Liver (tissue), 9 donors: Measurements from ENCODE around the gene TPM4. TPM values are rescaled to one million over a fixed set of nuclear protein-coding genes. Genes with fewer than 3 reads are reported as not detected.

ENCODE experiments used
- DNase-seq: peaks from one replicate; pipeline ENCODE4 v3.0.0-alpha.2; 2017; ENCODE audit warnings: low spot score
- H3K27ac ChIP-seq, 2 donors: one replicate each; pipeline ENCODE4 v1.7.0; 2013; ENCODE audit warnings: inconsistent platforms in 2 of 2, low read length in 2 of 2, control low read depth in 1 of 2, low read depth in 1 of 2, mild to moderate bottlenecking in 1 of 2
- H3K27me3 ChIP-seq, 4 donors: one replicate each; pipeline versions ENCODE4 v1.6.1 to v1.7.0; 2013; ENCODE audit warnings: low read length in 3 of 4, inconsistent platforms in 1 of 4, mild to moderate bottlenecking in 1 of 4, moderate library complexity in 1 of 4; ENCODE audit not compliant: control insufficient read depth in 4 of 4, insufficient read depth in 4 of 4
- H3K36me3 ChIP-seq, 4 donors: one replicate each; pipeline versions ENCODE4 v1.6.1 to v1.7.0; 2013; ENCODE audit warnings: low read length in 3 of 4, mild to moderate bottlenecking in 3 of 4, low read depth in 1 of 4, moderate library complexity in 1 of 4; ENCODE audit not compliant: control insufficient read depth in 4 of 4, insufficient read depth in 3 of 4
- H3K4me1 ChIP-seq, 4 donors: one replicate each; pipeline versions ENCODE4 v1.6.1 to v1.7.0; 2013; ENCODE audit warnings: low read length in 3 of 4, mild to moderate bottlenecking in 3 of 4, moderate library complexity in 1 of 4; ENCODE audit not compliant: control insufficient read depth in 4 of 4, insufficient read depth in 4 of 4
- H3K4me3 ChIP-seq, 3 donors: one replicate each; pipeline versions ENCODE4 v1.6.1 to v1.7.0; 2013; ENCODE audit warnings: low read length in 3 of 3, control low read depth in 1 of 3, low read depth in 1 of 3, mild to moderate bottlenecking in 1 of 3
- H3K9ac ChIP-seq, 2 donors: one replicate each; pipeline ENCODE4 v1.7.0; 2013; ENCODE audit warnings: low read length in 2 of 2, mild to moderate bottlenecking in 2 of 2, moderate library complexity in 2 of 2, control low read depth in 1 of 2, low read depth in 1 of 2
- H3K9me3 ChIP-seq, 4 donors: one replicate each; pipeline versions ENCODE4 v1.6.1 to v1.7.0; 2013; ENCODE audit warnings: low read length in 3 of 4; ENCODE audit not compliant: control insufficient read depth in 4 of 4
- ATF3 ChIP-seq: IDR thresholded peaks from 2 replicates; pipeline ENCODE4 v1.6.1; 2016; ENCODE audit warnings: antibody characterized with exemption
- CTCF ChIP-seq: fragments of 150-350 bp; IDR thresholded peaks from 2 replicates; pipeline ENCODE4 v1.5.1; 2017; ENCODE audit warnings: improper control_type of control experiment, low read depth, low read length; ENCODE audit not compliant: missing input control
- EGR1 ChIP-seq, 2 donors: IDR thresholded peaks; 2 replicates each; pipeline ENCODE4 v1.6.1; 2016 to 2018; ENCODE audit warnings: antibody characterized with exemption in 2 of 2, low read depth in 2 of 2
- FOXA1 ChIP-seq: IDR thresholded peaks from 2 replicates; pipeline ENCODE4 v1.6.1; 2016; ENCODE audit warnings: antibody characterized with exemption
- FOXA2 ChIP-seq: IDR thresholded peaks from 2 replicates; pipeline ENCODE4 v1.6.1; 2016; ENCODE audit warnings: antibody characterized with exemption
- GABPA ChIP-seq, 2 donors: IDR thresholded peaks in 1 of 2; conservative IDR thresholded peaks in 1 of 2; 2 replicates each; pipeline ENCODE4 v1.6.1; 2016; ENCODE audit warnings: antibody characterized with exemption in 2 of 2, mild to moderate bottlenecking in 1 of 2, moderate library complexity in 1 of 2
- HNF4A ChIP-seq, 2 donors: conservative IDR thresholded peaks; 2 replicates each; pipeline ENCODE4 v1.6.1; 2016; ENCODE audit warnings: antibody characterized with exemption in 2 of 2, mild to moderate bottlenecking in 2 of 2
- HNF4G ChIP-seq: IDR thresholded peaks from 2 replicates; pipeline ENCODE4 v1.6.1; 2016; ENCODE audit warnings: antibody characterized with exemption
- JUND ChIP-seq, 2 donors: IDR thresholded peaks; 2 replicates each; pipeline ENCODE4 v1.6.1; 2016; ENCODE audit warnings: antibody characterized with exemption in 2 of 2
- MAX ChIP-seq: IDR thresholded peaks from 2 replicates; pipeline ENCODE4 v1.6.1; 2016; ENCODE audit warnings: antibody characterized with exemption
- NR2F2 ChIP-seq: IDR thresholded peaks from 2 replicates; pipeline ENCODE4 v1.6.1; 2016; ENCODE audit warnings: antibody characterized with exemption
- RAD21 ChIP-seq, 2 donors: IDR thresholded peaks; 2 replicates each; pipeline ENCODE4 v1.6.1; 2016; ENCODE audit warnings: antibody characterized with exemption in 2 of 2, mild to moderate bottlenecking in 2 of 2
- REST ChIP-seq: IDR thresholded peaks from 2 replicates; pipeline ENCODE4 v1.6.1; 2016; ENCODE audit warnings: antibody characterized with exemption, mild to moderate bottlenecking
- RXRA ChIP-seq, 2 donors: IDR thresholded peaks; 2 replicates each; pipeline ENCODE4 v1.6.1; 2017 to 2018; ENCODE audit warnings: antibody characterized with exemption in 2 of 2, mild to moderate bottlenecking in 1 of 2
- SP1 ChIP-seq: IDR thresholded peaks from 2 replicates; pipeline ENCODE4 v1.6.1; 2018; ENCODE audit warnings: antibody characterized with exemption, mild to moderate bottlenecking
- TAF1 ChIP-seq: conservative IDR thresholded peaks from 2 replicates; pipeline ENCODE4 v1.6.1; 2016; ENCODE audit warnings: antibody characterized with exemption, mild to moderate bottlenecking
- YY1 ChIP-seq: IDR thresholded peaks from 2 replicates; pipeline ENCODE4 v1.6.1; 2016; ENCODE audit warnings: antibody characterized with exemption, mild to moderate bottlenecking
- ZBTB33 ChIP-seq: IDR thresholded peaks from 2 replicates; pipeline ENCODE4 v1.6.1; 2016; ENCODE audit warnings: antibody characterized with exemption
- WGBS: extraction: QIAGEN DNeasy Blood & Tissue Kit; methylation state at CpG from one replicate; pipeline ENCODE4 v1.1.7; 2013; 5-methylcytosine and 5-hydroxymethylcytosine counted together
- polyA plus RNA-seq, 2 donors: library from polyadenylated mRNA; stranded (reverse) in 1 of 2; unstranded in 1 of 2; fragments of 200-250 nt in 1 of 2; fragments of >200 nt in 1 of 2; fragmentation: Nextera tagmentation in 1 of 2; extraction: Ambion mirVana in 1 of 2; gene quantifications; one replicate each; pipeline versions ENCODE4 v1.2.1 to v1.2.3, GENCODE V29; 2013 to 2015
- total RNA-seq, 2 donors: library from RNA; depleted of rRNA; stranded (reverse); fragments of >200 nt; gene quantifications; one replicate each; pipeline ENCODE4 v1.2.3, GENCODE V29; 2014
- donor health status: healthy.
- donor health status: healthy.
- donor health status: healthy.
- donor health status: healthy.
- donor health status: healthy.

Gene TPM4
- total and polyA plus RNA-seq, 4 donors, result 19.8 to 59.9 (median 43.4) TPM

- Histone ChIP-seq H3K36me3 (no peaks in the 10 kb centered on the region), H3K4me1 (no peaks in the 10 kb centered on the region), H3K9me3 (no peaks in the 10 kb centered on the region), H3K27ac (no peak overlapping the region), H3K9ac (no peak overlapping the region), H3K27me3 (no peaks in the 10 kb centered on the region), H3K4me3 (no peak overlapping the region)
- no peak for TF ChIP-seq NR2F2
- no peak for TF ChIP-seq JUND (IDR thresholded peaks at IDR 0.05)
- no peak for TF ChIP-seq FOXA1
- no peak for TF ChIP-seq FOXA2
- TF ChIP-seq SP1, result no peak
- TF ChIP-seq GABPA (IDR thresholded peaks at IDR 0.05 in 1 of 2, conservative IDR thresholded peaks at IDR 0.05 in 1 of 2), result no peak
- TF ChIP-seq CTCF, result no peak
- TF ChIP-seq HNF4G, result no peak
- TF ChIP-seq TAF1, result no peak
- no peak for TF ChIP-seq MAX
- TF ChIP-seq RXRA (IDR thresholded peaks at IDR 0.05), result no peak
- no peak for TF ChIP-seq RAD21 (IDR thresholded peaks at IDR 0.05)
- no peak for TF ChIP-seq HNF4A (conservative IDR thresholded peaks at IDR 0.05)
- TF ChIP-seq ZBTB33, result no peak
- no peak for TF ChIP-seq ATF3
- no peak for TF ChIP-seq YY1
- 98% methylated on average over 3 of the region's 3 CpGs for WGBS
- DNase-seq, result no peak
Observed at GRCh38 chr19:16032509-16033135, 43.7 kb upstream of the TPM4 start.

GRCh38 chr19:16033136-16033530 lies 43.2 kb upstream of the TPM4 start:
- no peak overlapping the region for H3K4me3 ChIP-seq
- 93% methylated on average over 3 of the region's 3 CpGs for WGBS
- no peak for DNase-seq
- TF ChIP-seq YY1 (no peak), CTCF (no peak), HNF4A (conservative IDR thresholded peaks at IDR 0.05) (no peak), JUND (IDR thresholded peaks at IDR 0.05) (no peak), SP1 (no peak), ATF3 (no peak), REST (no peak), NR2F2 (no peak), FOXA2 (no peak), RXRA (IDR thresholded peaks at IDR 0.05) (no peak), GABPA (IDR thresholded peaks at IDR 0.05 in 1 of 2, conservative IDR thresholded peaks at IDR 0.05 in 1 of 2) (no peak), FOXA1 (no peak), HNF4G (no peak), RAD21 (IDR thresholded peaks at IDR 0.05) (no peak), TAF1 (no peak), EGR1 (IDR thresholded peaks at IDR 0.05; ENCODE audit: low read depth in 2 of 2) (no peak), MAX (no peak)

More at GRCh38 chr19:16033136-16033530, 43.2 kb upstream of the TPM4 start:
- Histone ChIP-seq H3K36me3 (no peaks in the 10 kb centered on the region), H3K27me3 (no peaks in the 10 kb centered on the region), H3K9ac (no peak overlapping the region), H3K4me1 (no peaks in the 10 kb centered on the region), H3K9me3 (no peaks in the 10 kb centered on the region), H3K27ac (no peak overlapping the region)
